H9 (cell line): ENCODE data around the gene CACNA1G. TPM values are rescaled to one million over a fixed set of nuclear protein-coding genes. Genes with fewer than 3 reads are reported as not detected.

Experiments
- DNase-seq: peaks from one replicate; pipeline ENCODE4 v3.0.0-alpha.2; 2017
- H2AFZ ChIP-seq: one replicate; pipeline ENCODE4 v1.6.1; 2013; ENCODE audit warnings: mild to moderate bottlenecking, low read length, control low read depth, moderate library complexity
- H2AK5ac ChIP-seq: 2 replicates; pipeline ENCODE4 v1.6.1; 2013; ENCODE audit warnings: low read length, control low read depth, mixed read lengths; ENCODE audit not compliant: insufficient read length
- H2BK120ac ChIP-seq: one replicate; pipeline ENCODE4 v1.6.1; 2013; ENCODE audit warnings: low read depth, mild to moderate bottlenecking, low read length, control low read depth, inconsistent platforms; ENCODE audit not compliant: poor library complexity, severe bottlenecking
- H2BK12ac ChIP-seq: 2 replicates; pipeline ENCODE4 v1.6.1; 2013; ENCODE audit warnings: low read length, control low read depth, mixed read lengths, low read depth; ENCODE audit not compliant: insufficient read length
- H2BK15ac ChIP-seq: 2 replicates; pipeline ENCODE4 v1.6.1; 2013; ENCODE audit warnings: low read depth, low read length, control low read depth
- H2BK20ac ChIP-seq: one replicate; pipeline ENCODE4 v1.6.1; 2013; ENCODE audit warnings: low read depth, mild to moderate bottlenecking, low read length, control low read depth, inconsistent platforms; ENCODE audit not compliant: poor library complexity, severe bottlenecking
- H2BK5ac ChIP-seq: 2 replicates; pipeline ENCODE4 v1.6.1; 2013; ENCODE audit warnings: low read length, control low read depth, mixed read lengths; ENCODE audit not compliant: insufficient read length
- H3K14ac ChIP-seq: 2 replicates; pipeline ENCODE4 v1.6.1; 2013; ENCODE audit warnings: low read length, control low read depth; ENCODE audit not compliant: insufficient read depth
- H3K18ac ChIP-seq: 2 replicates; pipeline ENCODE4 v1.6.1; 2013; ENCODE audit warnings: low read depth, mild to moderate bottlenecking, mixed read lengths, low read length, control low read depth; ENCODE audit not compliant: insufficient read length
- H3K23ac ChIP-seq: 2 replicates; pipeline ENCODE4 v1.6.1; 2013; ENCODE audit warnings: low read length, control low read depth, mixed read lengths, low read depth; ENCODE audit not compliant: insufficient read length
- H3K23me2 ChIP-seq: 2 replicates; pipeline ENCODE4 v1.6.1; 2013; ENCODE audit warnings: low read depth, mild to moderate bottlenecking, mixed read lengths, low read length, control low read depth; ENCODE audit not compliant: insufficient read length, poor library complexity, severe bottlenecking
- H3K27ac ChIP-seq: 2 replicates; pipeline ENCODE4 v1.5.1; 2013; ENCODE audit warnings: low read length, control low read depth, mixed read lengths, low read depth; ENCODE audit not compliant: insufficient read length
- H3K27me3 ChIP-seq: 2 replicates; pipeline ENCODE4 v1.6.1; 2013; ENCODE audit warnings: low read length, control low read depth, inconsistent platforms; ENCODE audit not compliant: insufficient read depth
- H3K4ac ChIP-seq: 2 replicates; pipeline ENCODE4 v1.6.1; 2013; ENCODE audit warnings: low read depth, mild to moderate bottlenecking, control low read depth, inconsistent platforms, low read length, moderate library complexity
- H3K4me1 ChIP-seq: 2 replicates; pipeline ENCODE4 v1.6.1; 2013; ENCODE audit warnings: low read length, control low read depth, inconsistent platforms; ENCODE audit not compliant: insufficient read depth
- H3K4me2 ChIP-seq: 2 replicates; pipeline ENCODE4 v1.6.1; 2013; ENCODE audit warnings: low read length, control low read depth, mixed read lengths; ENCODE audit not compliant: insufficient read length, insufficient read depth
- H3K56ac ChIP-seq: 2 replicates; pipeline ENCODE4 v1.6.1; 2013; ENCODE audit warnings: low read depth, mild to moderate bottlenecking, mixed read lengths, low read length, control low read depth; ENCODE audit not compliant: insufficient read length
- H3K79me1 ChIP-seq: 2 replicates; pipeline ENCODE4 v1.6.1; 2013; ENCODE audit warnings: low read depth, mild to moderate bottlenecking, moderate library complexity, low read length, control low read depth, inconsistent platforms; ENCODE audit not compliant: insufficient read depth, poor library complexity, severe bottlenecking
- H3K79me2 ChIP-seq: 2 replicates; pipeline ENCODE4 v1.6.1; 2013; ENCODE audit warnings: low read length, control low read depth, inconsistent platforms; ENCODE audit not compliant: insufficient read depth
- H3K9ac ChIP-seq: 2 replicates; pipeline ENCODE4 v1.6.1; 2013; ENCODE audit warnings: low read length, control low read depth, mixed read lengths; ENCODE audit not compliant: insufficient read length; ENCODE audit errors: extremely low read depth
- H3K9me3 ChIP-seq: one replicate; pipeline ENCODE4 v1.6.1; 2013; ENCODE audit warnings: low read depth, low read length, inconsistent platforms; ENCODE audit not compliant: control insufficient read depth
- H3T11ph ChIP-seq: one replicate; pipeline ENCODE4 v1.6.1; 2013; ENCODE audit warnings: mild to moderate bottlenecking, low read length, control low read depth, inconsistent platforms
- H4K20me1 ChIP-seq: one replicate; pipeline ENCODE4 v1.6.1; 2013; ENCODE audit not compliant: control insufficient read depth, insufficient read length, insufficient read depth
- H4K5ac ChIP-seq: 2 replicates; pipeline ENCODE4 v1.6.1; 2013; ENCODE audit warnings: low read depth, mild to moderate bottlenecking, mixed read lengths, low read length, control low read depth; ENCODE audit not compliant: insufficient read length
- H4K8ac ChIP-seq: replicated peaks from 2 replicates; pipeline ENCODE4 v1.6.1; 2013; ENCODE audit warnings: low read length, control low read depth, mixed read lengths, low read depth; ENCODE audit not compliant: insufficient read length
- H4K91ac ChIP-seq: 2 replicates; pipeline ENCODE4 v1.6.1; 2013; ENCODE audit warnings: low read depth, mild to moderate bottlenecking, moderate library complexity, mixed read lengths, low read length, control low read depth; ENCODE audit not compliant: insufficient read length
- H3K27ac Mint-ChIP-seq, 3 experiments: 2 replicates in 2 of 3; 3 replicates in 1 of 3; pipeline ENCODE4 v1.8.0; 2020 to 2021; ENCODE audit warnings: mixed read lengths in 3 of 3, mild to moderate bottlenecking in 1 of 3, moderate library complexity in 1 of 3
- H3K27me3 Mint-ChIP-seq: 2 replicates; pipeline ENCODE4 v1.8.0; 2021; ENCODE audit warnings: low read depth, mild to moderate bottlenecking, moderate library complexity, mixed read lengths
- H3K36me3 Mint-ChIP-seq, 3 experiments: 2 replicates in 2 of 3; 3 replicates in 1 of 3; pipeline ENCODE4 v1.8.0; 2020 to 2021; ENCODE audit warnings: low read depth in 3 of 3, mixed read lengths in 3 of 3; ENCODE audit not compliant: insufficient read depth in 1 of 3
- H3K4me1 Mint-ChIP-seq, 2 experiments: 2 replicates each; pipeline ENCODE4 v1.8.0; 2020; ENCODE audit warnings: mixed read lengths in 2 of 2
- H3K4me3 Mint-ChIP-seq, 2 experiments: 2 replicates in 1 of 2; 3 replicates in 1 of 2; pipeline ENCODE4 v1.8.0; 2020 to 2021; ENCODE audit warnings: mild to moderate bottlenecking in 2 of 2, mixed read lengths in 2 of 2, moderate library complexity in 1 of 2
- H3K9me3 Mint-ChIP-seq, 2 experiments: 2 replicates in 1 of 2; 3 replicates in 1 of 2; pipeline ENCODE4 v1.8.0; 2020; ENCODE audit warnings: mild to moderate bottlenecking in 2 of 2, mixed read lengths in 2 of 2, moderate library complexity in 1 of 2
- WGBS: extraction: QIAGEN DNeasy Blood & Tissue Kit; methylation state at CpG from one replicate; pipeline ENCODE4 v1.1.7; 2013; ENCODE audit warnings: missing lambda C conversion rate, low lambda C conversion rate, mixed read lengths; ENCODE audit not compliant: insufficient read length; ENCODE audit errors: extremely low coverage; 5-methylcytosine and 5-hydroxymethylcytosine counted together
- total RNA-seq: library from RNA; stranded (reverse); gene quantifications from 2 replicates; pipeline ENCODE4 v1.2.1, GENCODE V29; 2021
- TF ChIP-seq, protein P1 (sequence below): fragments of 200-600 bp; sonication (generic); conservative IDR thresholded peaks from 3 replicates; pipeline ENCODE4 v1.8.0; 2021; ENCODE audit warnings: antibody characterized with exemption, mild to moderate bottlenecking

CACNA1G gene
- total RNA-seq, 1 experiment from 2014 or later = 1.5 TPM

DNA sequence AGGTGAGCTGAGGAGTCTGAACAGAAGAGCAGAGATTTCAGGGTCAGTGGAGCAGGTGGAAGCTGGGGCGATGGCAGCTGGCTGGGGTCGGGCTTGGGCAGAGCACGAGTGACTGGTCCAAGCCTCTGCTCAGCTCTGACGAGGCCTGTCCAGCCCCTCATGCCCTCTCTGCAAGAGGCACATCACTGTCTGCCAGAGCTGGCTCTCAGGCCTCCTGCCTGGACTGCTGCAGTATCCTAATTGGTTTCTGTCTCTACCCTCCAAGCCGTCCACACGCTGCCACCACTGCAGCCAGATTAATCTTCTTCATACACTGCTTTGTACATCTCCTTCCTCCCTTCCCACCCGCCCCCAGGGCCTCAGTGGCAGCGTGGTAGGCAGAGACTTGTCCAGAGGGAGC is 25.4 kb downstream of the CACNA1G start:
- Histone ChIP-seq H3K4ac (no peak overlapping the region), H4K20me1 (peaks cover under 1% of the 10 kb centered on the region), H2AFZ (no peak overlapping the region), H4K8ac (no peak overlapping the region), H3K27me3 (no peaks in the 10 kb centered on the region), H2BK120ac (no peak overlapping the region), H3T11ph (no peak overlapping the region), H3K4me1 (no peaks in the 10 kb centered on the region; the same call in 1 of the 2 replicates), H3K14ac (peak overlapping the region; percentile 18; the same call in 1 of the 2 replicates), H2BK15ac (no peak overlapping the region), H3K18ac (no peak overlapping the region), H3K4me2 (no peak overlapping the region), H3K56ac (no peak overlapping the region), H3K27ac (no peak overlapping the region), H3K23ac (no peak overlapping the region), H4K5ac (no peak overlapping the region), H3K9me3 (no peaks in the 10 kb centered on the region), H2BK20ac (no peak overlapping the region), H2BK5ac (no peak overlapping the region), H2AK5ac (no peak overlapping the region), H3K23me2 (no peaks in the 10 kb centered on the region), H2BK12ac (no peak overlapping the region), H3K9ac (no peak overlapping the region), H3K79me2 (no peaks in the 10 kb centered on the region), H3K79me1 (no peaks in the 10 kb centered on the region), H4K91ac (no peak overlapping the region)
- WGBS = no CpG with 5 or more reads among the region's 8 CpGs
- Mint-ChIP-seq H3K9me3 (no peaks in the 10 kb centered on the region), H3K4me1 (peaks cover 35 to 52% of the 10 kb centered on the region in 2 experiments), H3K27ac (peak overlapping the region in 2 of 3 experiments; percentile 10 to 81; a peak in 2 of 7 replicates), H3K27me3 (peaks cover 18% of the 10 kb centered on the region), H3K36me3 (peaks cover 0 to 4% (median 0%) of the 10 kb centered on the region in 3 experiments; a peak in 4 of 7 replicates), H3K4me3 (peak overlapping the region in 1 of 2 experiments; percentile 4; a peak in 1 of 5 replicates)
- TF ChIP-seq, protein P1, sequence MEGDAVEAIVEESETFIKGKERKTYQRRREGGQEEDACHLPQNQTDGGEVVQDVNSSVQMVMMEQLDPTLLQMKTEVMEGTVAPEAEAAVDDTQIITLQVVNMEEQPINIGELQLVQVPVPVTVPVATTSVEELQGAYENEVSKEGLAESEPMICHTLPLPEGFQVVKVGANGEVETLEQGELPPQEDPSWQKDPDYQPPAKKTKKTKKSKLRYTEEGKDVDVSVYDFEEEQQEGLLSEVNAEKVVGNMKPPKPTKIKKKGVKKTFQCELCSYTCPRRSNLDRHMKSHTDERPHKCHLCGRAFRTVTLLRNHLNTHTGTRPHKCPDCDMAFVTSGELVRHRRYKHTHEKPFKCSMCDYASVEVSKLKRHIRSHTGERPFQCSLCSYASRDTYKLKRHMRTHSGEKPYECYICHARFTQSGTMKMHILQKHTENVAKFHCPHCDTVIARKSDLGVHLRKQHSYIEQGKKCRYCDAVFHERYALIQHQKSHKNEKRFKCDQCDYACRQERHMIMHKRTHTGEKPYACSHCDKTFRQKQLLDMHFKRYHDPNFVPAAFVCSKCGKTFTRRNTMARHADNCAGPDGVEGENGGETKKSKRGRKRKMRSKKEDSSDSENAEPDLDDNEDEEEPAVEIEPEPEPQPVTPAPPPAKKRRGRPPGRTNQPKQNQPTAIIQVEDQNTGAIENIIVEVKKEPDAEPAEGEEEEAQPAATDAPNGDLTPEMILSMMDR = no peak
- DNase-seq = no peak
